HepG2 (cell line): Measurements from ENCODE around the gene USP32. TPM values are rescaled to one million over a fixed set of nuclear protein-coding genes. Genes with fewer than 3 reads are reported as not detected.

Experiments
- ATAC-seq: fragments of 200-7000 bp; cut with Tn5 transposase; 3 replicates; pipeline ENCODE4 v1.9.1; 2020; ENCODE audit warnings: mild to moderate bottlenecking, moderate library complexity
- BruUV-seq: library from RNA; stranded (reverse); fragments of 400-500 nt; replicated peaks from 2 replicates; lab custom pipeline; 2021; lab: Mats Ljungman, UMichigan
- CTCF ChIA-PET: fragments of 300-600 bp; formaldehyde crosslinking; extraction: SDS; loops from one replicate; lab custom pipeline; 2021; ENCODE audit warnings: low total read pairs, inconsistent platforms, low intra/inter-chr PET ratio; lab: Yijun Ruan, JAX
- POLR2A ChIA-PET: fragments of 350-600 bp; sonication (Branson Sonifier 250); formaldehyde crosslinking; loops from one replicate; lab custom pipeline; 2020; ENCODE audit warnings: antibody characterized with exemption, inconsistent platforms; lab: Yijun Ruan, JAX
- DNase-seq: peaks from one replicate; pipeline ENCODE4 v3.0.0-alpha.2; 2015; ENCODE audit warnings: low spot score
- FAIRE-seq: peaks from 3 replicates; lab custom pipeline; 2011; peaks lifted over from hg19 to GRCh38; lab: Jason Lieb, UNC
- H2AFZ ChIP-seq: one replicate; pipeline ENCODE4 v1.6.1; 2011; ENCODE audit warnings: low read length, inconsistent platforms
- H3K27ac ChIP-seq: fragments of 300-600 bp; 3 replicates; pipeline ENCODE4 v1.8.0; 2011; ENCODE audit warnings: mixed run types, mild to moderate bottlenecking, mixed read lengths, low read length, inconsistent platforms; ENCODE audit not compliant: insufficient read depth; ENCODE audit errors: extremely low read length
- H3K27me3 ChIP-seq, 2 experiments: fragments of 200-600 bp in 1 of 2; 2 replicates in 1 of 2; 3 replicates in 1 of 2; pipeline versions ENCODE4 v1.6.0 to v1.8.0; 2011; ENCODE audit warnings: low read length in 2 of 2, mild to moderate bottlenecking in 2 of 2, moderate library complexity in 2 of 2, inconsistent platforms in 1 of 2; ENCODE audit not compliant: insufficient read depth in 2 of 2, control insufficient read depth in 1 of 2
- H3K36me3 ChIP-seq, 2 experiments: fragments of 200-600 bp in 1 of 2; replicated peaks in 1 of 2; 2 replicates in 1 of 2; 3 replicates in 1 of 2; pipeline versions ENCODE4 v1.5.1 to v1.8.0; 2011; ENCODE audit warnings: low read length in 2 of 2, inconsistent platforms in 1 of 2; ENCODE audit not compliant: insufficient read depth in 2 of 2, control insufficient read depth in 1 of 2
- H3K4me1 ChIP-seq: 2 replicates; pipeline ENCODE4 v1.5.1; 2012; ENCODE audit warnings: low read length, inconsistent platforms; ENCODE audit not compliant: insufficient read depth
- H3K4me2 ChIP-seq: 2 replicates; pipeline ENCODE4 v1.6.0; 2011; ENCODE audit warnings: low read depth, low read length, inconsistent platforms
- H3K4me3 ChIP-seq, 3 experiments: fragments of 200-600 bp in 1 of 3; sonication (generic), shearing (Covaris generic) in 1 of 3; replicated peaks in 1 of 3; 2 replicates each; pipeline ENCODE4 v1.5.1; 2011 to 2016; ENCODE audit warnings: low read length in 3 of 3, inconsistent platforms in 2 of 3, low read depth in 2 of 3, mild to moderate bottlenecking in 2 of 3, control low read depth in 1 of 3, mixed read lengths in 1 of 3; ENCODE audit not compliant: insufficient read depth in 1 of 3
- H3K79me2 ChIP-seq: one replicate; pipeline ENCODE4 v1.6.1; 2011; ENCODE audit warnings: low read length, inconsistent platforms; ENCODE audit not compliant: insufficient read depth
- H3K9ac ChIP-seq: 2 replicates; pipeline ENCODE4 v1.6.0; 2011; ENCODE audit warnings: mild to moderate bottlenecking, low read depth, low read length, inconsistent platforms; ENCODE audit not compliant: insufficient read depth
- H3K9me3 ChIP-seq: 2 replicates; pipeline ENCODE4 v1.5.1; 2012; ENCODE audit warnings: mild to moderate bottlenecking, low read length
- H4K20me1 ChIP-seq: 2 replicates; pipeline ENCODE4 v1.6.0; 2011; ENCODE audit warnings: inconsistent platforms, mild to moderate bottlenecking, low read length, moderate library complexity; ENCODE audit not compliant: insufficient read depth
- ATF5 ChIP-seq: sonication (generic); formaldehyde crosslinking; IDR thresholded peaks from 2 replicates; pipeline ENCODE4 v1.4.0; 2020; ENCODE audit warnings: mild to moderate bottlenecking, low read depth, missing genetic modification reagents
- ELF3 ChIP-seq: IDR thresholded peaks from 2 replicates; pipeline ENCODE4 v1.6.1; 2016; ENCODE audit warnings: missing genetic modification reagents, missing compliant biosample characterization
- HNRNPL ChIP-seq: fragments of 200-400 bp; formaldehyde crosslinking; IDR thresholded peaks from 2 replicates; pipeline ENCODE4 v1.6.1; 2017; ENCODE audit warnings: mild to moderate bottlenecking, low read depth, low read length
- MTF2 ChIP-seq: sonication (generic); formaldehyde crosslinking; IDR thresholded peaks from 2 replicates; pipeline ENCODE4 v1.5.0; 2020; ENCODE audit warnings: missing genetic modification reagents, borderline replicate concordance
- MYNN ChIP-seq: sonication (generic); formaldehyde crosslinking; IDR thresholded peaks from 2 replicates; pipeline ENCODE4 v1.4.0; 2020; ENCODE audit warnings: mild to moderate bottlenecking, low read depth, missing genetic modification reagents
- NR2F1 ChIP-seq, 2 experiments: fragments of 450-650 bp in 1 of 2; formaldehyde crosslinking in 1 of 2; IDR thresholded peaks; 2 replicates each; pipeline versions ENCODE4 v1.5.0 to v1.6.1; 2016 to 2020; ENCODE audit warnings: mild to moderate bottlenecking in 1 of 2, missing compliant biosample characterization in 1 of 2, missing genetic modification reagents in 1 of 2, moderate library complexity in 1 of 2
- TFDP1 ChIP-seq: IDR thresholded peaks from 2 replicates; pipeline ENCODE4 v1.6.1; 2016; ENCODE audit warnings: missing compliant biosample characterization, missing genetic modification reagents, borderline replicate concordance
- ZBTB7A ChIP-seq: sonication (generic); formaldehyde crosslinking; IDR thresholded peaks from 2 replicates; pipeline ENCODE4 v1.8.0; 2022; ENCODE audit warnings: mild to moderate bottlenecking, missing genetic modification reagents
- ZNF547 ChIP-seq: sonication (generic); formaldehyde crosslinking; IDR thresholded peaks from 2 replicates; pipeline ENCODE4 v1.5.1; 2020; ENCODE audit warnings: mild to moderate bottlenecking, missing genetic modification reagents
- ZNF629 ChIP-seq: sonication (generic); formaldehyde crosslinking; conservative IDR thresholded peaks from 2 replicates; pipeline ENCODE4 v1.5.0; 2020; ENCODE audit warnings: missing genetic modification reagents
- ZNF777 ChIP-seq: sonication (generic); formaldehyde crosslinking; IDR thresholded peaks from 2 replicates; pipeline ENCODE4 v1.4.0; 2020; ENCODE audit warnings: missing genetic modification reagents
- whole genome bisulfite sequencing: methylation state at CpG from one replicate; pipeline ENCODE4 v1.1.6; 2017; ENCODE audit warnings: low lambda C conversion rate; 5-methylcytosine and 5-hydroxymethylcytosine counted together
- in situ Hi-C: cut with HindIII; loops from 2 replicates; pipeline ENCODE4 v1.10.0; 2017; ENCODE audit warnings: low pct_unique_long_range_greater_than_20kb; ENCODE audit not compliant: extremely low pct_ligation_motif_present
- intact Hi-C: fragments of 100-400 bp; cut with micrococcal nuclease; formaldehyde crosslinking; loops from one replicate; pipeline ENCODE4 v1.10.0; 2022; ENCODE audit not compliant: unreplicated experiment
- polyA plus RNA-seq, 8 experiments: library from polyadenylated mRNA; depleted of rRNA in 3 of 8; stranded (reverse) in 7 of 8; unstranded in 1 of 8; fragments of >200 nt; fragmentation: Illumina TruSeq in 4 of 8; extraction: Trizol in 4 of 8; gene quantifications; 2 replicates each; pipeline versions ENCODE4 v1.2.1 to v1.2.3, GENCODE V29; 2011 to 2016; ENCODE audit warnings: low read depth in 4 of 8, missing spikeins in 1 of 8, mixed read lengths in 1 of 8; ENCODE audit not compliant: insufficient read depth in 1 of 8
- total RNA-seq, 5 experiments: library from RNA; depleted of rRNA; stranded (reverse); fragments of >200 nt; fragmentation: Illumina TruSeq; extraction: Trizol; gene quantifications; 2 replicates each; pipeline ENCODE4 v1.2.3, GENCODE V29; 2016; ENCODE audit warnings: low read depth in 1 of 5
- TF ChIP-seq, protein P1 (sequence below), 2 experiments: sonication (generic) in 1 of 2; formaldehyde crosslinking in 1 of 2; IDR thresholded peaks; 2 replicates each; pipeline versions ENCODE4 v1.4.0 to v1.6.1; 2018 to 2020; ENCODE audit warnings: missing genetic modification reagents in 2 of 2, borderline replicate concordance in 1 of 2, low read depth in 1 of 2, mild to moderate bottlenecking in 1 of 2, missing biosample characterization in 1 of 2
- TF ChIP-seq, protein P2 (sequence below): sonication (generic); formaldehyde crosslinking; IDR thresholded peaks from 2 replicates; pipeline ENCODE4 v1.8.0; 2022; ENCODE audit warnings: mild to moderate bottlenecking, missing genetic modification reagents
- TF ChIP-seq, protein P3 (sequence below): IDR thresholded peaks from 2 replicates; pipeline ENCODE4 v1.6.1; 2016; ENCODE audit warnings: mild to moderate bottlenecking, missing biosample characterization, missing genetic modification reagents

USP32 gene
- total and polyA plus RNA-seq, 2 of the 13 experiments (the other 11 are each of a cell fraction or from before 2014, with no cell fraction given): 24.9 to 39.9 TPM

GRCh38 chr17:60422162-60422665 is 30.3 kb upstream of the USP32 start, which contains the start of gene CHCT1 (continued):
- TF ChIP-seq TFDP1 (CRISPR knock-in tag) (no peak), ZNF629 (no peak)

DNA sequence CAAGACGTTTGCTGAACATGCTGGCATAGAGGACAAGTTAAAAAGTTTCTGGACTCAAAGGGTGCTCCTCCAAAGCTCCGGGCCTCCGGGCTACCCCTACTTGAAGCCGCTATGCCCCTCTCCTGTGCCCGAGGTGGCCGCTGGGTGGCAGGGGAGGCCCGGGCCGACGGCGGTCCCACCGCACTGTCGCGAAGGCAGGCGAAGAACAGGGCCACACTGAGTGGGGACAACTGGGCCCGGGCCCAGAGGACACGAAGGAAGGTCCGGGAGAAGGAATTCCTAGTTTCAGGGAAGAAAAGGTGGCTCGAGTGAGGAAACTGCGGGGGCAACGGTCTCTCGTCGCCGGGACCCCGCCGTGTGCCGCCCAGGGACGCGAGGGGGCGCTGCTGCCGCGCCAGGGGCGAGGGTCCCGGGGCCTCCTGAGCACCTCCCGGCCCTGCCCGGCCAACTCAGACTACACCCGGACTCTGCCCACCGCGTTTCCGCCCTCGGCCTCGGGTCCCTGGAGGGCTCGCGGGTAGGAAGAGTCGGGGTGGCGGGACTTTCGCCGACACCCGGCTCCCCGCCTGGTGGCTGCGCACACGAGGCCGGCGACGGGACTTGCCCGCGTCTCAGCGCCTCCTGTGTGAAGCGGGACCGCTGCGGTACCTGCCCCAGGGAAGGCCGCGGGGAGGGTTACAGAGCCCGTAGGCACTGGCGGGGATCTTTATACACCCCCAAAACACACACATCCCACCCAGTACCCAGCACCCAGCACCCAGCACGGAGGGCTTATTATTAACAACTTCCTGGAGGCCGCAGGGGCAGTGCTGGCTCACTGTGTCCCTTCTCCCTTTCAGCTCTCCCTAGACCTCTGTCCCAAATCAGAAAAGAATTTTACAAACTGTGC is 29.6 kb upstream of the USP32 start:
- intact Hi-C loops: loop anchor here (2.0 kb wide), 2 partner anchors 15 to 217 kb away; no protein-coding TSS in a partner anchor
- H2AFZ ChIP-seq: peak overlapping the region; percentile 55
- peaks cover 12% of the 10 kb centered on the region; the same call in 1 of the 2 replicates for H3K4me1 ChIP-seq
- peak overlapping the region; percentile 14 to 52 (median 27) for H3K4me3 ChIP-seq
- 53% methylated on average over 45 of the region's 66 CpGs for WGBS
- no TSS peak for BruUV-seq
- POLR2A ChIA-PET: no interaction called here
- no peaks in the 10 kb centered on the region for H3K36me3 ChIP-seq
- in situ Hi-C loops: no loop called here
- peaks cover 4 to 15% of the 10 kb centered on the region in 2 experiments; a peak in 4 of 5 replicates for H3K27me3 ChIP-seq
- ATAC-seq (peak; percentile 97), DNase-seq (peak; percentile 42), FAIRE-seq (no peak)
- H3K9ac ChIP-seq: peak overlapping the region; percentile 16; the same call in 1 of the 2 replicates
- no peaks in the 10 kb centered on the region for H3K79me2 ChIP-seq
- H4K20me1 ChIP-seq: no peaks in the 10 kb centered on the region
- H3K27ac ChIP-seq: no peak overlapping the region
- H3K4me2 ChIP-seq: peak overlapping the region; percentile 79
- H3K9me3 ChIP-seq: no peaks in the 10 kb centered on the region
- CTCF ChIA-PET: interaction anchor here (0.6 to 2.6 kb wide), 4 partner anchors 14 to 220 kb away, joined by 3 to 12 read pairs (median 4); no protein-coding TSS in a partner anchor
- TF ChIP-seq ZBTB7A (CRISPR knock-in tag): peak; percentile 84
- TF ChIP-seq ELF3 (CRISPR knock-in tag): 0 out of 2 replicates have a peak, but pooled peaks have one; percentile 13
- TF ChIP-seq HNRNPL: peak; percentile 84
- no peak for TF ChIP-seq NR2F1 (CRISPR knock-in tag; IDR thresholded peaks at IDR 0.05)
- TF ChIP-seq MTF2 (CRISPR knock-in tag): peak; percentile 71; the same call in 1 of the 2 replicates
- TF ChIP-seq, protein P1, sequence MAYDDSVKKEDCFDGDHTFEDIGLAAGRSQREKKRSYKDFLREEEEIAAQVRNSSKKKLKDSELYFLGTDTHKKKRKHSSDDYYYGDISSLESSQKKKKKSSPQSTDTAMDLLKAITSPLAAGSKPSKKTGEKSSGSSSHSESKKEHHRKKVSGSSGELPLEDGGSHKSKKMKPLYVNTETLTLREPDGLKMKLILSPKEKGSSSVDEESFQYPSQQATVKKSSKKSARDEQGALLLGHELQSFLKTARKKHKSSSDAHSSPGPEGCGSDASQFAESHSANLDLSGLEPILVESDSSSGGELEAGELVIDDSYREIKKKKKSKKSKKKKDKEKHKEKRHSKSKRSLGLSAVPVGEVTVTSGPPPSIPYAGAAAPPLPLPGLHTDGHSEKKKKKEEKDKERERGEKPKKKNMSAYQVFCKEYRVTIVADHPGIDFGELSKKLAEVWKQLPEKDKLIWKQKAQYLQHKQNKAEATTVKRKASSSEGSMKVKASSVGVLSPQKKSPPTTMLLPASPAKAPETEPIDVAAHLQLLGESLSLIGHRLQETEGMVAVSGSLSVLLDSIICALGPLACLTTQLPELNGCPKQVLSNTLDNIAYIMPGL (CRISPR knock-in tag; IDR thresholded peaks at IDR 0.05; ENCODE audit: borderline replicate concordance in 1 of 2, low read depth in 1 of 2): peak; percentile 91 to 94
- TF ChIP-seq, protein P2, sequence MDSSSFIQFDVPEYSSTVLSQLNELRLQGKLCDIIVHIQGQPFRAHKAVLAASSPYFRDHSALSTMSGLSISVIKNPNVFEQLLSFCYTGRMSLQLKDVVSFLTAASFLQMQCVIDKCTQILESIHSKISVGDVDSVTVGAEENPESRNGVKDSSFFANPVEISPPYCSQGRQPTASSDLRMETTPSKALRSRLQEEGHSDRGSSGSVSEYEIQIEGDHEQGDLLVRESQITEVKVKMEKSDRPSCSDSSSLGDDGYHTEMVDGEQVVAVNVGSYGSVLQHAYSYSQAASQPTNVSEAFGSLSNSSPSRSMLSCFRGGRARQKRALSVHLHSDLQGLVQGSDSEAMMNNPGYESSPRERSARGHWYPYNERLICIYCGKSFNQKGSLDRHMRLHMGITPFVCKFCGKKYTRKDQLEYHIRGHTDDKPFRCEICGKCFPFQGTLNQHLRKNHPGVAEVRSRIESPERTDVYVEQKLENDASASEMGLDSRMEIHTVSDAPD: peak; percentile 55; the same call in 1 of the 2 replicates
- peak; percentile 86 for TF ChIP-seq ZNF777 (CRISPR knock-in tag)
- no peak for TF ChIP-seq ATF5 (CRISPR knock-in tag)
- peak; percentile 46; the same call in 1 of the 2 replicates for TF ChIP-seq MYNN (CRISPR knock-in tag)
- TF ChIP-seq, protein P3, sequence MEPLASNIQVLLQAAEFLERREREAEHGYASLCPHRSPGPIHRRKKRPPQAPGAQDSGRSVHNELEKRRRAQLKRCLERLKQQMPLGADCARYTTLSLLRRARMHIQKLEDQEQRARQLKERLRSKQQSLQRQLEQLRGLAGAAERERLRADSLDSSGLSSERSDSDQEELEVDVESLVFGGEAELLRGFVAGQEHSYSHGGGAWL (CRISPR knock-in tag): peak; percentile 54; the same call in 1 of the 2 replicates
- no peak; the same call in 1 of the 2 replicates for TF ChIP-seq ZNF547 (CRISPR knock-in tag)
